NCI-H187 treated with DMSO at 0.1 percent for 48 hours (cell line): ENCODE data around the gene HAPLN2.
"Not testable (repeated sequence)": the region's sequence is repeated elsewhere in the genome, so short reads cannot be mapped to it uniquely, and the experiment has no call there.

Source experiments
- DNase-seq: peaks from one replicate; lab custom pipeline; 2025; lab: John Stamatoyannopoulos, UW

HAPLN2 gene

GRCh38 chr1:156622581-156623297, 3.5 kb downstream of the HAPLN2 start:
- DNase-seq, result no peak

- no peak for DNase-seq
Observed at GRCh38 chr1:156623946-156624813, 5.0 kb downstream of the HAPLN2 start.

GRCh38 chr1:156624814-156625435, 5.7 kb downstream of the HAPLN2 start:
- no peak for DNase-seq

GRCh38 chr1:156625436-156626078, 6.3 kb downstream of the HAPLN2 start:
- DNase-seq, result no peak

GRCh38 chr1:156626079-156626438, 6.8 kb downstream of the HAPLN2 start:
- no peak for DNase-seq

GRCh38 chr1:156627313-156627880, 8.2 kb downstream of the HAPLN2 start:
- DNase-seq, result no peak

GRCh38 chr1:156629823-156630449, 10.7 kb downstream of the HAPLN2 start:
- no peak for DNase-seq

- not testable (repeated sequence) for DNase-seq
Observed at GRCh38 chr1:156631152-156631551, 11.9 kb downstream of the HAPLN2 start.

- no peak for DNase-seq
Observed at GRCh38 chr1:156632355-156632754, 13.1 kb downstream of the HAPLN2 start.

GRCh38 chr1:156638189-156638985, 19.2 kb downstream of the HAPLN2 start:
- no peak for DNase-seq

- DNase-seq, result no peak
Observed at GRCh38 chr1:156639601-156640101, 20.4 kb downstream of the HAPLN2 start.

- no peak for DNase-seq
Observed at GRCh38 chr1:156640842-156641706, 21.9 kb downstream of the HAPLN2 start.

- no peak for DNase-seq
Observed at GRCh38 chr1:156641761-156642264, 22.6 kb downstream of the HAPLN2 start, which contains the start of gene BCAN. Gene BCAN (plus strand): TSS chr1:156642117. CDS start chr1:156646055, 3,938 bp downstream.

GRCh38 chr1:156642265-156643048, 23.2 kb downstream of the HAPLN2 start:
- DNase-seq, result no peak

- no peak for DNase-seq
Observed at GRCh38 chr1:156643049-156643777, 24.0 kb downstream of the HAPLN2 start.

- DNase-seq, result no peak
Observed at GRCh38 chr1:156643778-156644092, 24.5 kb downstream of the HAPLN2 start.

- DNase-seq, result no peak
Observed at GRCh38 chr1:156644146-156644545, 24.9 kb downstream of the HAPLN2 start.

GRCh38 chr1:156644640-156645039, 25.4 kb downstream of the HAPLN2 start:
- DNase-seq, result no peak
